A549 (cell line): ENCODE measurements around the gene CT45A3. TPM values are rescaled to one million over a fixed set of nuclear protein-coding genes. Genes with fewer than 3 reads are reported as not detected.
A peak's percentile ranks its signal among the peaks of the same experiment; 100 is the strongest.
"Not testable (repeated sequence)": the region's sequence is repeated elsewhere in the genome, so short reads cannot be mapped to it uniquely, and the experiment has no call there.

Experiments used
- ATAC-seq, 2 experiments: fragments of 200-7000 bp in 1 of 2; fragments of >200 bp in 1 of 2; cut with Nextera tagmentation in 1 of 2; cut with Tn5 transposase in 1 of 2; 3 replicates each; pipeline versions ENCODE4 v1.8.0 to v1.9.1; 2018 to 2020; ENCODE audit warnings: mild to moderate bottlenecking in 1 of 2, moderate library complexity in 1 of 2
- CTCF ChIA-PET: fragments of 300-600 bp; sonication (Branson Sonifier 250); formaldehyde crosslinking; extraction: SDS; loops from one replicate; lab custom pipeline; 2021; ENCODE audit warnings: antibody characterized with exemption, inconsistent platforms; lab: Yijun Ruan, JAX
- POLR2A ChIA-PET: fragments of 350-600 bp; formaldehyde crosslinking; extraction: SDS; loops from one replicate; lab custom pipeline; 2021; ENCODE audit warnings: antibody characterized with exemption, inconsistent platforms; lab: Yijun Ruan, JAX
- DNase-seq, 2 experiments: peaks; one replicate each; pipeline versions ENCODE4 v3.0.0 to v3.0.0-alpha.2; 2011 to 2016; ENCODE audit warnings: low read depth in 1 of 2, low spot score in 1 of 2
- FAIRE-seq: peaks from 2 replicates; lab custom pipeline; 2011; peaks lifted over from hg19 to GRCh38; lab: Jason Lieb, UNC
- H3K27ac ChIP-seq, 2 experiments: fragments of >200 bp; sonication (Bioruptor Twin); formaldehyde crosslinking; 3 replicates each; pipeline ENCODE4 v1.5.1; 2016 to 2017
- H3K4me1 ChIP-seq: fragments of >200 bp; sonication (Bioruptor Twin); formaldehyde crosslinking; 3 replicates; pipeline ENCODE4 v1.6.1; 2016
- H3K4me2 ChIP-seq: fragments of >200 bp; sonication (Bioruptor Twin); formaldehyde crosslinking; 3 replicates; pipeline ENCODE4 v1.6.1; 2016
- H3K4me3 ChIP-seq: fragments of >200 bp; sonication (Bioruptor Twin); formaldehyde crosslinking; 3 replicates; pipeline ENCODE4 v1.5.1; 2016
- H3K9me3 ChIP-seq: fragments of >200 bp; sonication (Bioruptor Twin); formaldehyde crosslinking; 3 replicates; pipeline ENCODE4 v1.6.1; 2016
- BHLHE40 ChIP-seq: IDR thresholded peaks from 2 replicates; pipeline ENCODE4 v1.6.1; 2012; ENCODE audit warnings: low read depth, low read length, inconsistent platforms
- CHD4 ChIP-seq: fragments of 200-600 bp; sonication (generic); IDR thresholded peaks from 2 replicates; pipeline ENCODE4 v1.6.1; 2016; ENCODE audit warnings: antibody characterized with exemption, mild to moderate bottlenecking, borderline replicate concordance
- ESRRA ChIP-seq: fragments of 150-350 bp; IDR thresholded peaks from 2 replicates; pipeline ENCODE4 v1.6.1; 2014; ENCODE audit warnings: mild to moderate bottlenecking, low read length, borderline replicate concordance
- FOXS1 ChIP-seq: fragments of 250-450 bp; sonication (Bioruptor Pico); IDR thresholded peaks from 2 replicates; pipeline ENCODE4 v1.5.0; 2020; ENCODE audit warnings: mild to moderate bottlenecking, moderate library complexity
- JUNB ChIP-seq: fragments of >200 bp; sonication (Bioruptor Twin); formaldehyde crosslinking; IDR thresholded peaks from 2 replicates; pipeline ENCODE4 v1.6.1; 2016
- RAD21 ChIP-seq, 2 experiments: fragments of >200 bp in 1 of 2; sonication (Bioruptor Twin) in 1 of 2; formaldehyde crosslinking in 1 of 2; IDR thresholded peaks in 1 of 2; conservative IDR thresholded peaks in 1 of 2; 2 replicates in 1 of 2; 3 replicates in 1 of 2; pipeline ENCODE4 v1.6.1; 2012 to 2018; ENCODE audit warnings: inconsistent platforms in 1 of 2
- RARB ChIP-seq: fragments of 250-450 bp; sonication (Bioruptor Pico); IDR thresholded peaks from 2 replicates; pipeline ENCODE4 v1.8.0; 2021; ENCODE audit warnings: mild to moderate bottlenecking, moderate library complexity
- RFX5 ChIP-seq: fragments of 450-650 bp; IDR thresholded peaks from 2 replicates; pipeline ENCODE4 v1.7.1; 2014; ENCODE audit warnings: antibody characterized with exemption, mild to moderate bottlenecking, moderate library complexity
- SMC3 ChIP-seq: fragments of >200 bp; sonication (Bioruptor Twin); formaldehyde crosslinking; IDR thresholded peaks from 3 replicates; pipeline ENCODE4 v1.6.1; 2018; ENCODE audit warnings: inconsistent platforms
- ZC3H11A ChIP-seq: fragments of 450-650 bp; IDR thresholded peaks from 2 replicates; pipeline ENCODE4 v1.6.1; 2014; ENCODE audit warnings: antibody characterized with exemption, mild to moderate bottlenecking
- ZFP36 ChIP-seq: fragments of 450-650 bp; IDR thresholded peaks from 2 replicates; pipeline ENCODE4 v1.6.1; 2014; ENCODE audit warnings: borderline replicate concordance; ENCODE audit not compliant: partially characterized antibody
- WGBS: methylation state at CpG from one replicate; pipeline ENCODE4 v1.1.6; 2017; ENCODE audit errors: missing lambda C conversion rate; 5-methylcytosine and 5-hydroxymethylcytosine counted together
- polyA minus RNA-seq: library from RNA; depleted of rRNA, polyadenylated mRNA; stranded (reverse); fragments of >200 nt; gene quantifications from 2 replicates; pipeline ENCODE4 v1.2.3, GENCODE V29; 2011; rRNA and poly(A)+ RNA removed
- polyA plus RNA-seq, 4 experiments: library from polyadenylated mRNA; depleted of rRNA in 3 of 4; stranded (reverse); fragments of >200 nt; fragmentation: RNase III in 1 of 4; extraction: RNeasy Plus Mini Kit Qiagen cat#74134 plus additional on column Dnase treatment in 1 of 4; gene quantifications; 2 replicates in 3 of 4; 3 replicates in 1 of 4; pipeline ENCODE4 v1.2.3, GENCODE V29; 2011 to 2017
- TF ChIP-seq, protein P1 (sequence below): fragments of >200 bp; sonication (Bioruptor Twin); formaldehyde crosslinking; IDR thresholded peaks from 2 replicates; pipeline ENCODE4 v1.6.1; 2016
- TF ChIP-seq, protein P2 (sequence below): fragments of 450-650 bp; IDR thresholded peaks from 2 replicates; pipeline ENCODE4 v1.6.1; 2014; ENCODE audit warnings: antibody characterized with exemption
- TF ChIP-seq, protein P3 (sequence below): fragments of >200 bp; sonication (Bioruptor Twin); formaldehyde crosslinking; IDR thresholded peaks from 3 replicates; pipeline ENCODE4 v1.5.1; 2016
- TF ChIP-seq, protein P4 (sequence below): fragments of >200 bp; sonication (Bioruptor Twin); formaldehyde crosslinking; IDR thresholded peaks from 3 replicates; pipeline ENCODE4 v1.6.1; 2016

CT45A3 gene, protein sequence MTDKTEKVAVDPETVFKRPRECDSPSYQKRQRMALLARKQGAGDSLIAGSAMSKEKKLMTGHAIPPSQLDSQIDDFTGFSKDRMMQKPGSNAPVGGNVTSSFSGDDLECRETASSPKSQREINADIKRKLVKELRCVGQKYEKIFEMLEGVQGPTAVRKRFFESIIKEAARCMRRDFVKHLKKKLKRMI
- polyA plus RNA-seq (2011; rRNA removed) = 0.24 and 0.41 TPM in 2 replicates
- polyA plus RNA-seq (2012; cell fraction: cytosol; rRNA removed) = 0.20 TPM in 1 of 2 replicates, not detected in the other
- not detected in 2 replicates for polyA plus RNA-seq (2012; cell fraction: nucleus; rRNA removed)
- polyA plus RNA-seq (2017; fragmentation: RNase III; extraction: RNeasy Plus Mini Kit Qiagen cat#74134 plus additional on column Dnase treatment) = not detected in 3 replicates
- not detected in 2 replicates for polyA minus RNA-seq

DNA sequence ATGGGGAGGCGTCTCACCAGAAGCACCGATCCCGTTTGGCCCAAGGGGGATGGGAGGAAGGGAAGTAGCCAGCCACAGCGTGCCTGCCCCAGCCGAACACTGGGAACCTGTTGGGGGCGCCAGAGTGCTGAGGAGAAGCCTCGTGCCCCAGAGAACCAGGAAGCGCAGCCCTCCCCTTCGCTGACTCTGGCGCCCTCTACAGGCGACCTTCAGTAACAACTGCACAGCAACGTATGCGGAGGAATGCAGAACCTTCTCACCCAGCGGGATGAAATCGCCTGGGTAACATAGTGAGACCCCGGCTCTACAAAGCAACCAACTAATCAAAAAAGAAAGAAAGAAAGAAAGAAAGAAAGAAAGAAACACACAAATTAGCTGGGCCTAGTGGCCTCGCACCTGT, at the start of gene CT45A3:
CT45A3 (minus strand) TSS at position 101 of the 400 bp plus-strand sequence. CDS start 3,747 bp downstream, outside the sequence.
- FAIRE-seq, H3K4me2 ChIP-seq, POLR2A ChIA-PET, ATAC-seq, CTCF ChIA-PET, H3K4me1 ChIP-seq, H3K27ac ChIP-seq, DNase-seq, H3K9me3 ChIP-seq, H3K4me3 ChIP-seq: not testable (repeated sequence)
- WGBS = no CpG with 5 or more reads among the region's 17 CpGs

DNA sequence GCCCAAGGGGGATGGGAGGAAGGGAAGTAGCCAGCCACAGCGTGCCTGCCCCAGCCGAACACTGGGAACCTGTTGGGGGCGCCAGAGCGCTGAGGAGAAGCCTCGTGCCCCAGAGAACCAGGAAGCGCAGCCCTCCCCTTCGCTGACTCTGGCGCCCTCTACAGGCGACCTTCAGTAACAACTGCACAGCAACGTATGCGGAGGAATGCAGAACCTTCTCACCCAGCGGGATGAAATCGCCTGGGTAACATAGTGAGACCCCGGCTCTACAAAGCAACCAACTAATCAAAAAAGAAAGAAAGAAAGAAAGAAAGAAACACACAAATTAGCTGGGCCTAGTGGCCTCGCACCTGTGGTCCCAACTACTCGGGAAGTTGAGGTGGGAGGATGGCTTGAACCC, 34.7 kb upstream of the CT45A3 start, which contains the start of gene CT45A6:
CT45A6 (minus strand) TSS at position 101 of the 400 bp plus-strand sequence. CDS start 3,794 bp downstream, outside the sequence.
- ATAC-seq, CTCF ChIA-PET: not testable (repeated sequence)

DNA sequence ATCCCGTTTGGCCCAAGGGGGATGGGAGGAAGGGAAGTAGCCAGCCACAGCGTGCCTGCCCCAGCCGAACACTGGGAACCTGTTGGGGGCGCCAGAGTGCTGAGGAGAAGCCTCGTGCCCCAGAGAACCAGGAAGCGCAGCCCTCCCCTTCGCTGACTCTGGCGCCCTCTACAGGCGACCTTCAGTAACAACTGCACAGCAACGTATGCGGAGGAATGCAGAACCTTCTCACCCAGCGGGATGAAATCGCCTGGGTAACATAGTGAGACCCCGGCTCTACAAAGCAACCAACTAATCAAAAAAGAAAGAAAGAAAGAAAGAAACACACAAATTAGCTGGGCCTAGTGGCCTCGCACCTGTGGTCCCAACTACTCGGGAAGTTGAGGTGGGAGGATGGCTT, 17.4 kb upstream of the CT45A3 start, which contains the start of gene CT45A5:
CT45A5 (minus strand) TSS at position 101 of the 400 bp plus-strand sequence. CDS start 3,774 bp downstream, outside the sequence.
- CTCF ChIA-PET, FAIRE-seq, H3K4me1 ChIP-seq, DNase-seq, H3K27ac ChIP-seq, H3K4me3 ChIP-seq, H3K9me3 ChIP-seq, POLR2A ChIA-PET, H3K4me2 ChIP-seq, ATAC-seq: not testable (repeated sequence)
- no CpG with 5 or more reads among the region's 16 CpGs for WGBS

More for the DNA sequence above, 34.7 kb upstream of the CT45A3 start, which contains the start of gene CT45A6:
- H3K4me1 ChIP-seq, H3K9me3 ChIP-seq, FAIRE-seq, H3K27ac ChIP-seq, DNase-seq, POLR2A ChIA-PET, H3K4me3 ChIP-seq, H3K4me2 ChIP-seq: not testable (repeated sequence)
- no CpG with 5 or more reads among the region's 16 CpGs for WGBS

DNA sequence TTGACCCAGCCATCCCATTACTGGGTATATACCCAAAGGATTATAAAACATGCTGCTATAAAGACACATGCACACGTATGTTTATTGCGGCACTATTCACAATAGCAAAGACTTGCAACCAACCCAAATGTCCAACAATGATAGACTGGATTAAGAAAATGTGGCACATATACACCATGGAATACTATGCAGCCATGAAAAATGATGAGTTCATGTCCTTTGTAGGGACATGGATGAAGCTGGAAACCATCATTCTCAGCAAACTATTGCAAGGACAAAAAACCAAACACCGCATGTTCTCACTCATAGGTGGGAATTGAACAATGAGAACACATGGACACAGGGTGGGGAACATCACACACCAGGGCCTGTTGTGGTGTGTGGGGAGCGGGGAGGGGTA, 23.3 kb downstream of the CT45A3 start:
- H3K4me2 ChIP-seq, H3K4me1 ChIP-seq, POLR2A ChIA-PET, H3K27ac ChIP-seq, H3K9me3 ChIP-seq, DNase-seq, FAIRE-seq, CTCF ChIA-PET, ATAC-seq, H3K4me3 ChIP-seq: not testable (repeated sequence)
- WGBS = 58% methylated on average over 4 of the region's 4 CpGs

DNA sequence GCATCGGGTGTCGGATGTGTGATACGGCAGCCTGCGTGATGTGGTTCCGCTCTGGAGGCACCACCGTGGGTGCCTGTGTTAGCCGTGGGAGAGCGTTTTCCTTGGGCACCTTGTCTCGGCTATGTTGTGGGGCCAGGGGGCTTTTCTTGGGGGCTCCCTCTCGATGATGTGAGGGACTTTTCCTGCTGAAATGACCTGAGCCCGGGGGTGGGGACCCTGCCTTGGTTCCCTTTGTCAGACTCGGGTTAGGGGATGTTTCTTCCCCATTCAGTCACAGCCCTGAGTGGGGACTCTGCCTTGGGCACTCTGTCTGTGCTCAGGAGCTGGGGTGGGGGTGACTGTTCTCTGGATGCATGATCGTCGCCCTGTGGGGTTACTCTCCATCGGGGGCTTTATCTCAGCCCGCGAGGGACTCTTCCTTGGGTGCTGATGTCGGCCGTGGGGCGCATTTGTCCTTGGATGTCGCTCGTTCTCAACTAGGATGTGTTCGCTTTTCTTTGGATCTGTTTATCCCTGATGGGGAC, 26.7 kb downstream of the CT45A3 start:
- H3K27ac ChIP-seq = no peak overlapping the region
- ATAC-seq (no peak), DNase-seq (no peak), FAIRE-seq (no peak)
- H3K4me2 ChIP-seq = no peak overlapping the region
- H3K9me3 ChIP-seq = no peaks in the 10 kb centered on the region
- TF ChIP-seq, protein P1, sequence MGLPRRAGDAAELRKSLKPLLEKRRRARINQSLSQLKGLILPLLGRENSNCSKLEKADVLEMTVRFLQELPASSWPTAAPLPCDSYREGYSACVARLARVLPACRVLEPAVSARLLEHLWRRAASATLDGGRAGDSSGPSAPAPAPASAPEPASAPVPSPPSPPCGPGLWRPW = no peak
- no peaks in the 10 kb centered on the region for H3K4me1 ChIP-seq
- POLR2A ChIA-PET = no interaction called here
- CTCF ChIA-PET = interaction anchor here (0.6 to 1.4 kb wide), 4 partner anchors 109 to 523 kb away, joined by 3 to 4 read pairs (median 3); no protein-coding TSS in a partner anchor
- H3K4me3 ChIP-seq = no peak overlapping the region
- WGBS = 43% methylated on average over 11 of the region's 23 CpGs

DNA sequence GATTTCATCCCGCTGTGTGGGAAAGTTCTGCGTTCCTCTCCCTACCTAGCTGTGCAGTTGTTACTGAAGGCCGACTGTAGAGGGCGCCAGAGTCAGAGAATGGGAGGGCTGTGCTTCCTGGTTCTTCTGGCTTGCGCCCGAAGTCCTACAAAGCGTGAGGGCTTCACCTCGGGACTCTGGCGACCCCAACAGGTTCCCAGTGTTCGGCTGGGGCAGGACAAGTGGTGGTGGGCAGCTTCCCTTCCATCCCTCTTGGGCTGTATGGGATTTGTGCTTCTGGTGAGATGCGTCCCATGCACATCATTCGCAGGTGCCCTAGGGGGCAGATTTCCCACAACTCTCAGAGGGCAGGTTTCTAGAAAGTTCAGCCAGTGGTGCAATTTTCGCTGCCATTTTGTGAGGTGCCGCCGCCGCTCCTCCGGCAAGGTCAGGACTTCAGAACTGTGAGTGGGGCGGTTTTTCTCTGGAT, 27.3 kb downstream of the CT45A3 start:
- CTCF ChIA-PET = interaction anchor here (0.6 to 1.5 kb wide), 3 partner anchors 256 to 523 kb away, joined by 3 to 4 read pairs (median 3); no protein-coding TSS in a partner anchor
- peak overlapping the region; percentile 54 for H3K4me2 ChIP-seq
- DNase-seq (peak; percentile 28 to 44), ATAC-seq (peak; percentile 80 to 92), FAIRE-seq (peak; percentile 70)
- WGBS = 43% methylated on average over 18 of the region's 18 CpGs
- H3K9me3 ChIP-seq = no peaks in the 10 kb centered on the region
- no peaks in the 10 kb centered on the region for H3K4me1 ChIP-seq
- POLR2A ChIA-PET = no interaction called here
- H3K4me3 ChIP-seq = no peak overlapping the region
- no peak overlapping the region for H3K27ac ChIP-seq
- no peak for TF ChIP-seq CHD4
- no peak for TF ChIP-seq ZFP36
- TF ChIP-seq JUNB = no peak
- peak; percentile 24; the same call in 1 of the 3 replicates for TF ChIP-seq SMC3
- no peak for TF ChIP-seq FOXS1 (CRISPR knock-in tag)
- no peak for TF ChIP-seq RFX5
- TF ChIP-seq, protein P2, sequence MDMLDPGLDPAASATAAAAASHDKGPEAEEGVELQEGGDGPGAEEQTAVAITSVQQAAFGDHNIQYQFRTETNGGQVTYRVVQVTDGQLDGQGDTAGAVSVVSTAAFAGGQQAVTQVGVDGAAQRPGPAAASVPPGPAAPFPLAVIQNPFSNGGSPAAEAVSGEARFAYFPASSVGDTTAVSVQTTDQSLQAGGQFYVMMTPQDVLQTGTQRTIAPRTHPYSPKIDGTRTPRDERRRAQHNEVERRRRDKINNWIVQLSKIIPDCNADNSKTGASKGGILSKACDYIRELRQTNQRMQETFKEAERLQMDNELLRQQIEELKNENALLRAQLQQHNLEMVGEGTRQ = no peak
- TF ChIP-seq BHLHE40 = no peak
- TF ChIP-seq, protein P3, sequence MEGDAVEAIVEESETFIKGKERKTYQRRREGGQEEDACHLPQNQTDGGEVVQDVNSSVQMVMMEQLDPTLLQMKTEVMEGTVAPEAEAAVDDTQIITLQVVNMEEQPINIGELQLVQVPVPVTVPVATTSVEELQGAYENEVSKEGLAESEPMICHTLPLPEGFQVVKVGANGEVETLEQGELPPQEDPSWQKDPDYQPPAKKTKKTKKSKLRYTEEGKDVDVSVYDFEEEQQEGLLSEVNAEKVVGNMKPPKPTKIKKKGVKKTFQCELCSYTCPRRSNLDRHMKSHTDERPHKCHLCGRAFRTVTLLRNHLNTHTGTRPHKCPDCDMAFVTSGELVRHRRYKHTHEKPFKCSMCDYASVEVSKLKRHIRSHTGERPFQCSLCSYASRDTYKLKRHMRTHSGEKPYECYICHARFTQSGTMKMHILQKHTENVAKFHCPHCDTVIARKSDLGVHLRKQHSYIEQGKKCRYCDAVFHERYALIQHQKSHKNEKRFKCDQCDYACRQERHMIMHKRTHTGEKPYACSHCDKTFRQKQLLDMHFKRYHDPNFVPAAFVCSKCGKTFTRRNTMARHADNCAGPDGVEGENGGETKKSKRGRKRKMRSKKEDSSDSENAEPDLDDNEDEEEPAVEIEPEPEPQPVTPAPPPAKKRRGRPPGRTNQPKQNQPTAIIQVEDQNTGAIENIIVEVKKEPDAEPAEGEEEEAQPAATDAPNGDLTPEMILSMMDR = peak; percentile 49
- no peak for TF ChIP-seq ZC3H11A
- TF ChIP-seq, protein P4, sequence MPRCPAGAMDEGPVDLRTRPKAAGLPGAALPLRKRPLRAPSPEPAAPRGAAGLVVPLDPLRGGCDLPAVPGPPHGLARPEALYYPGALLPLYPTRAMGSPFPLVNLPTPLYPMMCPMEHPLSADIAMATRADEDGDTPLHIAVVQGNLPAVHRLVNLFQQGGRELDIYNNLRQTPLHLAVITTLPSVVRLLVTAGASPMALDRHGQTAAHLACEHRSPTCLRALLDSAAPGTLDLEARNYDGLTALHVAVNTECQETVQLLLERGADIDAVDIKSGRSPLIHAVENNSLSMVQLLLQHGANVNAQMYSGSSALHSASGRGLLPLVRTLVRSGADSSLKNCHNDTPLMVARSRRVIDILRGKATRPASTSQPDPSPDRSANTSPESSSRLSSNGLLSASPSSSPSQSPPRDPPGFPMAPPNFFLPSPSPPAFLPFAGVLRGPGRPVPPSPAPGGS = no peak
- no peak for TF ChIP-seq ESRRA
- TF ChIP-seq RAD21 (conservative IDR thresholded peaks at IDR 0.05 in 1 of 2, IDR thresholded peaks at IDR 0.05 in 1 of 2) = peak; percentile 43 to 44
- TF ChIP-seq RARB (CRISPR knock-in tag) = no peak
